Measurements from ENCODE around the gene CCDC182.

CCDC182 gene

DNA sequence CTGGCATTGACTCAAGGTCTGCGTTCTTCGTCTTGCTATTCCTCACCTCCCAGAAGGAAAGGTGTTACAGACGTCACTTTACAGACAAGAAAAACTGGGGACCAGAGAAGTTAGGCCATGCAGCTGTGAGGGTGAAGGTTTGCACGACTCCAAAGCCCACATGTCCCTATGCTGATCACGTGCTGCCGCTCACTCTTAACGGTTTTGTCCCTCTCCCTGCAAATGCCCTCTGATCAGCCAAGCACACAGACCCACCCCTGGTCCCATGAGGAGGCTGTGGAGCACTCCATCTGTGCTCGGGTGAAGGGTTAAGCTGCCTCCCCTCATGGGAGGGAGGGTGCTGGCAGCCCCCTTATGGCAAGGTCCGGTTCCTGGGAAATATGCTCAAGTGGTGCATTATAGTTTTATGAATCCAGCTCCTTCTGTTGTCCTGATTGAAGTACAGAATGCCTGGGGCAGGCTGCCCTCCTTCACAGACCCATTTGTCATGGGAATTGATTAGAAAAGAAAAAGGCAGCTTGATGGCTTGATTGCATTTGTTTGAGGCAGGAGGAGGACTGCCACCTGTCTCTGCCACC, 18.8 kb downstream of the CCDC182 start:
- DNase-seq = no peak

GRCh38 chr17:57724729-57725125, 20.4 kb downstream of the CCDC182 start:
- no peak for DNase-seq

- no peak for DNase-seq
Observed at GRCh38 chr17:57724026-57724728, 20.9 kb downstream of the CCDC182 start.

DNA sequence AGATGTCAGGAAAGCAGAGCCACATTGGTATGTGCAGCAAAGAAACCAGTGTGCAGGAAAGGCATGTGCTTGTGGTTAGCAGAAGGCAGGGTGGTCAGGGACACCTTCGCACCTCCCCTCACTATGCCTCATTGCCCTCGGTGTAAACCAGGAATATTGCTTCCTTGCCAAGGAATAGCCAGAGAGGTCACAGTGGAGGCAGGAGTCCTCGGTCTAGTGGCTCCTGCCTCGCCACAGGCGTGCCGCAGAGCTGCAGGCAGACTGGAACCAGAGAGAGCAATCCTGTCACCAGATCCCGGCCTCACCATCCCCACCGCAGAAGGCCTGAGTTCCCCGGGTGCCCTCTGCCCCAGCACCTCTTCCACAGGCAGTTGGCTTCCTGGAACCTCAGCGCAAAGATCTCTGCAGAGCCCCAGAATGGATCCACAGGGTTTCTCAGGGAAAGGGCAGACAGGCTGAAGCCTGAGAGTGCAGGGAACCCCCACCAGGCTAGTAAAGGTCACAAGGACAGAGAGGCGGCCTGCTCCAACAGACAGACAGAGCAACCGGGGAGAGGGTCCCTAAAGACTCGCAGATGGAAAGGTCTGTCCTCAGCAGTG, 21.6 kb downstream of the CCDC182 start:
- no peak for DNase-seq

GRCh38 chr17:57722704-57723043, 22.4 kb downstream of the CCDC182 start:
- no peak for DNase-seq

- no peak for DNase-seq
Observed at GRCh38 chr17:57721967-57722703, 23.0 kb downstream of the CCDC182 start.

- DNase-seq = no peak
Observed at GRCh38 chr17:57720386-57721035, 24.6 kb downstream of the CCDC182 start.

DNA sequence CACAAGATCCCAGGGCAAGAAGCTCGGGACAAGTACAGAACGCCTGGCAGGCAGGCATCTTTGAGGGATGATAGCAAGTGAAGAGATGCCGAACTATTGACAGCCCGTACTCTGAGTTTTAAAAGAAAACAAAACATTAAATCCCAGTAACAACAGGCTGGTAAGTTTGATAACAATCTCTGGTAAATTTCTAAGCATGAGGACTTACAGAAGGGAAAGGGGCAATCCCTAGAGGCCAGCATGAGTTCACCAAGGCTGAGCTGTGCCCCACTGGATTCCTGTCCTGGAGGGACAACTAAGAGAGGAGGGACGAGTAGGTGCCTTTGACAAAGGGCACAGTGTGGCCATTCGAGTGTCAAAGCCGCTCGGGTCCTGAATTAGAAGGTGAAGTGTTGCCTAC, 26.2 kb downstream of the CCDC182 start:
- no peak for DNase-seq

GRCh38 chr17:57715981-57716380, 29.1 kb downstream of the CCDC182 start:
- DNase-seq = no peak

GRCh38 chr17:57714665-57715180, 30.4 kb downstream of the CCDC182 start:
- DNase-seq = no peak

GRCh38 chr17:57713140-57713539, 32.0 kb downstream of the CCDC182 start:
- DNase-seq = no peak

DNA sequence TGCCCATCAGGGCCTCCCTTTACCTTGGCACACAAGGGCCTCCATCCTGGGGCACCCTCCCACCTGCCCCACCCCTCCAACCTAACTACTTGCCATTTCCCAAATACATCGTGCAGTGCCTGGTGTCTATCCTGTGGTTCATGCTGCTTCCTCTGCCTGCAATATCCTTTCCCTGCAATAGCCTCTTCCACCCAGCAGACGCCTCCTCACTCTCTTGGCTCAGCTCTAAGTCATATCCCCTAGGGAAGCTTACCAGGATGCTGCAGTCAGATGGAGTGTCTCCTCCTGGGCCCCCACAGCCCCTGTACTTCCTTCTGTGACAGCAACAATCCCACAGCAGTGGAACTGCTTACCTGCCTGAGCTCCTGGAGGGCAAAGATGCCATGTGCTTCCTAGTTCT, 36.7 kb downstream of the CCDC182 start:
- DNase-seq = no peak

GRCh38 chr17:57707892-57708291, 37.2 kb downstream of the CCDC182 start:
- DNase-seq = peak in 1 of 2 experiments; percentile 46

DNA sequence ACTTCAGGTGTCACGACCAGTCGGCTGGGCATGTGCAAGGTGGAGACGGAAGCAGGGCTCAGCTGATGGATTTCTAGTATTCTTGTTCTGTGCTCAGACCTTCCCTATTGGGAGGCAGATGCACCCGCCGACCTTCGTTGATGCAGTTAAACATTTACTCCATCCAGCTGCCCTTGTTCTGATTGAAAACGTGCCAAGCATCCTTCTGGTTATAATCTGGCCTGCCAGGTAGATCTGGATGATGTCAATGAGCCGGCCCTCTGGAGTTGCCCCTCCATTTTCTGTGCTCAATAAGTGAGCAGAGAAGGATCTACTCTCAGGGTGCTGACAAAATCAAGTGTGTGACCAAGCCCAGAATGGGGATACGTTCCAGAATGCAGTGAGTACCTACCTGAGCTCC, 38.3 kb downstream of the CCDC182 start:
- no peak for DNase-seq

- DNase-seq = no peak
Observed at GRCh38 chr17:57705921-57706695, 39.0 kb downstream of the CCDC182 start.

GRCh38 chr17:57704448-57704847, 40.7 kb downstream of the CCDC182 start:
- no peak for DNase-seq

- DNase-seq = no peak
Observed at GRCh38 chr17:57703273-57703672, 41.8 kb downstream of the CCDC182 start.

GRCh38 chr17:57701124-57701523, 44.0 kb downstream of the CCDC182 start:
- DNase-seq = no peak

GRCh38 chr17:57699751-57700219, 45.3 kb downstream of the CCDC182 start:
- peak in 1 of 2 experiments; percentile 39 for DNase-seq

GRCh38 chr17:57697891-57698711, 47.0 kb downstream of the CCDC182 start:
- DNase-seq = no peak

DNA sequence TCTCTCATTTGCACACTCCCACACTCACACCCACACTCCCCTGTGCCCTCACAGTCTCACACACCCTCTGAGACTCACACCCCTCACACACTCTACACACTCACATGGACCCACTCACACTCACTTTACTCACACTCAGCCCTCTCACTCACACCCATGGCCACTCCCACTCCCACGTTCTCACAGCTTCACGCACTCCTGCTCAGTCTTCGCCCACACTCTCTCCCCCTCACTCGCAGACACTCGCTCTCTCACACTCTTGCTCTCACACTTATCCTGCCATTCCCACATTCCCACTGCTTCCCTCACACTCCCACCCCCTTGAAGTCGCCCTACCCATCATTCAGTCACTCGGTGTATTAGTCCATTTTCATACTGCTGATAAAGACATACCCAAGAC, 47.9 kb downstream of the CCDC182 start:
- no peak for DNase-seq
